Measurements from ENCODE around the gene CDH23.

The CDH23 gene

DNA sequence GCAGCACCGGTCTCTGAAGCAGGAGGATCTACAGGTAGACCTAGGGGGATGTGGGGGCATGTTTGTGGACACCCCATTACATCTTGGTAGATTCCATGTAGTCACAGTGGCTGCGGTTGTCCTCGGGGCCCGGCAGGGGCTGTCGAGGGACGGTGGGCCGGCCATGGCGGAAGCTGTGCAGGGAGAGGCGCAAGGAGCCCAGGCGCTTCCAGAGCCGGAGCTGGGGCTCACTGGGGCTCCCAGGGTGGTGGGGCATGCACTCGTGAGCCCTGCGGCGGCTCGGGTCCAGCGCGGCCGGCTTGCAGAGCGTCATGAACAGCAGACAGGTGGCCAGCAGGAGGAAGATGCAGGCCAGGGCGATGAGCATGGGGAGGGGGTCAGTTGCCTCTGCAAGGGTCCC is 319.1 kb downstream of the CDH23 start:
- no peak overlapping the region for H3K4me3 ChIP-seq (ENCODE audit: insufficient read depth, low read depth, low read length)
- WGBS, 2 experiments: 94 to 95% methylated on average over 20 of the region's 20 CpGs
- peaks cover 24% of the 10 kb centered on the region for H3K4me1 ChIP-seq (ENCODE audit: control insufficient read depth, insufficient read depth, low read length)
- H3K27ac ChIP-seq (ENCODE audit: insufficient read depth, low read depth, low read length, poor library complexity, severe bottlenecking): no peak overlapping the region
- no peaks in the 10 kb centered on the region for H3K36me3 ChIP-seq (ENCODE audit: control insufficient read depth, insufficient read depth, low read length)
- no peaks in the 10 kb centered on the region for H3K9me3 ChIP-seq (ENCODE audit: control insufficient read depth, low read length)
- H3K27me3 ChIP-seq (ENCODE audit: control insufficient read depth, insufficient read depth, low read length, poor library complexity, severe bottlenecking): no peaks in the 10 kb centered on the region

DNA sequence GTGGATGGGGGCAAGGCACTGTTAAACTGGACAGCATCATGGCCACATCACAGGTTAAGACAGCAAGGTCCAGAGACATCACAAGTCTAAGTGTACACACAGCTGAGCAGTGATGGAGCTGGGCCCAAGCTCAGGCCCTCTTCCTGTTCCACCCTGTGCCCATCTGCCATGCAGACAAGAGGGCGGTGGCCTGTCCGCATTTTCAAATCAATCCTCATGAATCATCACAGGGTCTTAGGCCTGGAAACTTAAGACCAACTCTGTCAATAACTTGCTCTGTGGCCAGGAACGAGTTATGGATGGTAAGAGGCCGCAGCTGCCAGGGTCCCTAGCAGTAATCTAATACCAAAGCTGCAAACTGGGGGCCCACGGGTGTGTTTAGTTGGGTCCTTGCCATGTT is 319.7 kb downstream of the CDH23 start:
- Histone ChIP-seq H3K4me1 (ENCODE audit: control insufficient read depth, insufficient read depth, low read length) (peaks cover 24% of the 10 kb centered on the region), H3K27ac (ENCODE audit: insufficient read depth, low read depth, low read length, poor library complexity, severe bottlenecking) (no peak overlapping the region), H3K9me3 (ENCODE audit: control insufficient read depth, low read length) (no peaks in the 10 kb centered on the region), H3K36me3 (ENCODE audit: control insufficient read depth, insufficient read depth, low read length) (no peaks in the 10 kb centered on the region), H3K27me3 (ENCODE audit: control insufficient read depth, insufficient read depth, low read length, poor library complexity, severe bottlenecking) (no peaks in the 10 kb centered on the region), H3K4me3 (ENCODE audit: insufficient read depth, low read depth, low read length) (no peak overlapping the region)
- WGBS, 2 experiments: 93 to 95% methylated on average over 5 of the region's 5 CpGs

DNA sequence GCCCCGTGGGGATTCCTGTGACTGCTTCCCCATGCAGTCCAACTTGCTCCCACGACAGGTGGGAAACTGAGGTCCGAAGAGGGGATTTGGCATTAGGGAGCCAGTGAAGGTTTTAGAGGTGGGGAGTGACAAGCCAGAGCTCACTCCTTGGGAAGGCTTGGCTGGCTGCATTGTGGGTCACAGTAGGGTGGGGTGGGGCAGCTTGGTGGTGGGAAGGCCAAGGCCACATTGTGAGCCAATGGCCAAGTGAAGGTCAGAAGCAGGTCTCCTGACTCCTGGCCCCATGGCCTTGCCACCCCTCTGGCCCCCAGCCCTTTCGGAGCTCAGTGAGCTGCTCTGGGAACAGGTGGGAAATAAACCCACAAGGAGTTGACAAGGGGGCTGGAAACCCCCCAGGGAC is 320.3 kb downstream of the CDH23 start:
- Histone ChIP-seq H3K4me3 (ENCODE audit: insufficient read depth, low read depth, low read length) (no peak overlapping the region), H3K4me1 (ENCODE audit: control insufficient read depth, insufficient read depth, low read length) (peaks cover 24% of the 10 kb centered on the region), H3K36me3 (ENCODE audit: control insufficient read depth, insufficient read depth, low read length) (no peaks in the 10 kb centered on the region), H3K27me3 (ENCODE audit: control insufficient read depth, insufficient read depth, low read length, poor library complexity, severe bottlenecking) (no peaks in the 10 kb centered on the region), H3K9me3 (ENCODE audit: control insufficient read depth, low read length) (no peaks in the 10 kb centered on the region), H3K27ac (ENCODE audit: insufficient read depth, low read depth, low read length, poor library complexity, severe bottlenecking) (no peak overlapping the region)
- 86 to 88% methylated on average over 4 of the region's 4 CpGs for WGBS, 2 experiments

DNA sequence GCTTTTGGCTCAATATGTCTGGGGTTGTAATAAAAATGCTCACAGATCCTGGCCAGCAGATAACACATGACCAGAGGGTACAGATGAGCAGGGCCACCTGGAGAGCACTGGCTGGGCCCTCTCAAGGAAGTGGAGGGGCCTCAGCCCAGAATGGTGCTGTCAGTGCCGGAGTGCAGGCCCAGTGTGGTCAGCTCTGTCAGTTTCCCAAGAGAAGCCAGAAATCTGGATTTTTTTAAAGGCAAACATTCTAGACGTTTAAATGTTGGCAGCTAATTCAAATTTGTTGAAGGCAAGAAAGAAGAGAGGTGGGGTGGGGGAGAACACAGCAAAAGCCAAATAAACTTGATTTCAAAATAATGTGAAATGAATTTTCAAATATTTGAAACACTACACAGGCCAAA is 320.8 kb downstream of the CDH23 start:
- Histone ChIP-seq H3K4me1 (ENCODE audit: control insufficient read depth, insufficient read depth, low read length) (peaks cover 24% of the 10 kb centered on the region), H3K36me3 (ENCODE audit: control insufficient read depth, insufficient read depth, low read length) (no peaks in the 10 kb centered on the region), H3K27ac (ENCODE audit: insufficient read depth, low read depth, low read length, poor library complexity, severe bottlenecking) (no peak overlapping the region), H3K4me3 (ENCODE audit: insufficient read depth, low read depth, low read length) (no peak overlapping the region), H3K9me3 (ENCODE audit: control insufficient read depth, low read length) (no peaks in the 10 kb centered on the region), H3K27me3 (ENCODE audit: control insufficient read depth, insufficient read depth, low read length, poor library complexity, severe bottlenecking) (no peaks in the 10 kb centered on the region)
- 92 to 94% methylated on average over 2 of the region's 2 CpGs for WGBS, 2 experiments

DNA sequence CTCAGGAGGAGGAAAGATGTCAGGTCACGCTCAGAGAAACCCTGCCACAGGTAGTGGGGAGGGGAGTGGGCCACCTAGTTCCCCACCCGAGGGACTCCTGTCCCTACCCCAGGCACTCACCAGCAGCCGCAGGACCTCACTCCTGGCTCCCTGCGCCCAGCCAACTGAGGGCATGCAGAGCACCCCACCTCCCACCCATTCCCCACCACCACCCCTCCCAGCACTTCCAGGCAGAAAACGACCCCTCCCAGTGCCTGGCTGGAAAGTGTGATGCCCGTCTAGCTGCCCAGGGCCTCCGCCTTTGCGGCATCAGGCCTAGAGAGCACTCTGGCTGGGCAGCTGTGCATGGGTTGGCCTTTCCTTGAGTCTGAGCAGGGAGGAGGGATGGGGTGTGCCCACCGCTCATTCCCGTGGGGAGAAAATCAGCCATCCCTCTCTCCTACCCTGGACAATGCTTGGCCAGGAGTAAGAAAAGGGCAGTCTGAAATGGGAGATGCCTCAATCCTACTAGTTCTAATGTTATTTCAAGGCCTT is 321.5 kb downstream of the CDH23 start:
- H3K27ac ChIP-seq (ENCODE audit: insufficient read depth, low read depth, low read length, poor library complexity, severe bottlenecking): no peak overlapping the region
- H3K27me3 ChIP-seq (ENCODE audit: control insufficient read depth, insufficient read depth, low read length, poor library complexity, severe bottlenecking): no peaks in the 10 kb centered on the region
- H3K4me1 ChIP-seq (ENCODE audit: control insufficient read depth, insufficient read depth, low read length): peaks cover 20% of the 10 kb centered on the region
- WGBS, 2 experiments: 84 to 86% methylated on average over 10 of the region's 10 CpGs
- no peaks in the 10 kb centered on the region for H3K36me3 ChIP-seq (ENCODE audit: control insufficient read depth, insufficient read depth, low read length)
- no peak overlapping the region for H3K4me3 ChIP-seq (ENCODE audit: insufficient read depth, low read depth, low read length)
- no peaks in the 10 kb centered on the region for H3K9me3 ChIP-seq (ENCODE audit: control insufficient read depth, low read length)

DNA sequence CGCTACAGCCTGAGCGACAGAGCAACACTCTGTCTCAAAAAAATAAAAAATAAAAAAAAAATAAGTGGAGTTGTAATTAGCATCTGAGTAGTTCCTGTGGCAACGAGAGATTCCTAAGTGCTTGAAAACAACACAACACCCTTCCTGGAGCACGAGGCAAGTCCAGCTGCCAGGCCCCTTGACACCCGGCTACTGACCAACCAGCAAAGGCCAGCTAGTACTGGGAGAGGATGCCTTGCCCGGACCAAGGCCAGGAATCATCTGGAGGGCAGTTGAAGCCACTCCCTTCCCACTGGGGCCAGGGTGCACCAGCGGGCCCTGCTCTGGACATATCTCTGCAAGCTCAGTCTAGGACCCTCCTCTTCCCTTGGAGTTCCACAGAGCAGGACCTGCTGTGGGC is 322.3 kb downstream of the CDH23 start:
- Histone ChIP-seq H3K9me3 (ENCODE audit: control insufficient read depth, low read length) (no peaks in the 10 kb centered on the region), H3K4me3 (ENCODE audit: insufficient read depth, low read depth, low read length) (no peak overlapping the region), H3K4me1 (ENCODE audit: control insufficient read depth, insufficient read depth, low read length) (peaks cover 13% of the 10 kb centered on the region), H3K27ac (ENCODE audit: insufficient read depth, low read depth, low read length, poor library complexity, severe bottlenecking) (no peak overlapping the region), H3K27me3 (ENCODE audit: control insufficient read depth, insufficient read depth, low read length, poor library complexity, severe bottlenecking) (no peaks in the 10 kb centered on the region), H3K36me3 (ENCODE audit: control insufficient read depth, insufficient read depth, low read length) (no peaks in the 10 kb centered on the region)
- 87 to 89% methylated on average over 5 to 7 of the region's 7 CpGs for WGBS, 2 experiments

DNA sequence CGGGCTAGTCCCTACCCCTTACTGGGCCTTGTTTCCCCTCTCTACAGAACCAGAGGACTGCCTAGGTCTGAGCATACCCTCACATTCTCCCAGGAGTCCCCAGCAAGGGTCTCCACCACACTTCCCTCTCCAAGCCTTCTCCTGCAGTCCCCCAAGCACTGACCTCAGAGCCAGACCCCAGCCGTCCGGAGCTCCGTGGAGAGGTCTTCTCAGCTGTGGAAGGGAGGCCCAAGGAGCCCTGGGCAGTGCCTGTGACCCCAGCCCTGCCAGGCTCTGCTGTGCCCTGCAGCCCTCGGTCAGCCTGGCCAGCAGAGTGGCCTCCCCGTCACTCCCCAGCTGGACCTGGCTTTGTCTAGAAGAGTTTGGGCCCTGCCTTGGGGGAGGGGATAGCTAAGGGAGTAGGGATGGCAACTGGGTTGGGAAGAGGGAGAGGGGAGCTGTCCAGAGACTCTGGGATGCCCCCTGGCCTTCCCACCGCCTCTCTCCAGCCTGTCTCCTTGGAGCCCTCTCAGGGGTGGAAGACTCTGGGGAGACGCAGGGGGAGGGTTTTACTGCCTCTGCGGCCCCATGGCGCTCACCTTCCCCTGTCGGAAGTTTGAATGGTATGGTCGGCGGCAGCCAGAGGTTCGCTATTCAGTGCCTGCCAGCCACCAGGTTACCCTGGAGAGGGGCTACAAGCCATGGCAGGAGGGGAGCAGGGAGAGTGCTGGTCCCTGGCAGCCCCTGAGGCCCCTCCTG is 322.9 kb downstream of the CDH23 start, which contains the start of gene C10orf105:
Gene C10orf105, minus strand, starts transcription at position 315 of the 738 bp plus-strand sequence. CDS start 3,441 bp downstream, outside the sequence.
- H3K27me3 ChIP-seq (ENCODE audit: control insufficient read depth, insufficient read depth, low read length, poor library complexity, severe bottlenecking): no peaks in the 10 kb centered on the region
- H3K27ac ChIP-seq (ENCODE audit: insufficient read depth, low read depth, low read length, poor library complexity, severe bottlenecking): no peak within 1 kb of the TSS
- no peaks in the 10 kb centered on the region for H3K36me3 ChIP-seq (ENCODE audit: control insufficient read depth, insufficient read depth, low read length)
- peaks cover 13% of the 10 kb centered on the region for H3K4me1 ChIP-seq (ENCODE audit: control insufficient read depth, insufficient read depth, low read length)
- H3K9me3 ChIP-seq (ENCODE audit: control insufficient read depth, low read length): no peaks in the 10 kb centered on the region
- WGBS, 2 experiments: 36 to 39% methylated on average over 14 of the region's 14 CpGs
- H3K4me3 ChIP-seq (ENCODE audit: insufficient read depth, low read depth, low read length): no peak within 1 kb of the TSS

DNA sequence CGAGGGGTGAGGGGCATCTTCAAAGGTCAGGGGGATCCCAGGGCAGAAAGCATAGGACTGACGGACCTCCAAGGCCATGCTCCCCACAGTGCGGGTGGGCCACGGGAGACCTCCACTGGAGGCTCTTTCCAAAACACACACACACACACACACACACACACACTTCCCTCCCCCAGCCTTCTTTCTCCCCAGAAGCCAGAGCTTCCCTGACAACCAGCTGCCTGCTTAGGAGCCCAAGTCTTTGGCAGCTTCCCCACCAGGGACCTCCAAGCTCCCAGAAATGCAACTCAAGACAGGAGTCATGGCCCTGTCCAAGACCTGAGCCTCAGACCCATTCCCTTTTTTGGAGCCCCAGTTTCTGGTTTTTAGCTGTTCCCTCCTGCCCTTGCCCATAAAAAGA is 323.6 kb downstream of the CDH23 start:
- Histone ChIP-seq H3K27me3 (ENCODE audit: control insufficient read depth, insufficient read depth, low read length, poor library complexity, severe bottlenecking) (no peaks in the 10 kb centered on the region), H3K9me3 (ENCODE audit: control insufficient read depth, low read length) (no peaks in the 10 kb centered on the region), H3K27ac (ENCODE audit: insufficient read depth, low read depth, low read length, poor library complexity, severe bottlenecking) (no peak overlapping the region), H3K36me3 (ENCODE audit: control insufficient read depth, insufficient read depth, low read length) (no peaks in the 10 kb centered on the region), H3K4me1 (ENCODE audit: control insufficient read depth, insufficient read depth, low read length) (peaks cover 13% of the 10 kb centered on the region), H3K4me3 (ENCODE audit: insufficient read depth, low read depth, low read length) (no peak overlapping the region)
- 71 to 79% methylated on average over 4 of the region's 4 CpGs for WGBS, 2 experiments

DNA sequence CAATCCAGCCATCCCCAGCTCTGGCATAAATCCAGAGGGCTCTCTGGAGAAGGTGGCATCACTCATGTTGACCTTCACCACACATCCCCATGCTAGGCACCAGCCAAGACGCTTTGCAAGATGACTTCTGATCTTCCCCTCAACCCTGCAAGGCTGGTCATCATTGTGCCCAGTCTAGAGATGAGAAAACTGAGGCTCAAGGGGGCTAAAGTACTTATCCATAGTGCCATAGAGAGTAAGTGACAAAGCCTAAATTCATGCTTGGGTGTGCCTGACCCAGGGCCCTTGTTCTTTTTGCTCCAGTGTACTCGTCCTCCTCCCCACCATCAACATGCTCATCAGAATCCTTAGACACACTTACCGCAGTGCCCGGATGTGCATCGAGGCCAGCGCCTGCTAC is 324.6 kb downstream of the CDH23 start:
- no peaks in the 10 kb centered on the region for H3K9me3 ChIP-seq (ENCODE audit: control insufficient read depth, low read length)
- WGBS, 2 experiments: 90 to 94% methylated on average over 6 of the region's 6 CpGs
- H3K27me3 ChIP-seq (ENCODE audit: control insufficient read depth, insufficient read depth, low read length, poor library complexity, severe bottlenecking): no peaks in the 10 kb centered on the region

DNA sequence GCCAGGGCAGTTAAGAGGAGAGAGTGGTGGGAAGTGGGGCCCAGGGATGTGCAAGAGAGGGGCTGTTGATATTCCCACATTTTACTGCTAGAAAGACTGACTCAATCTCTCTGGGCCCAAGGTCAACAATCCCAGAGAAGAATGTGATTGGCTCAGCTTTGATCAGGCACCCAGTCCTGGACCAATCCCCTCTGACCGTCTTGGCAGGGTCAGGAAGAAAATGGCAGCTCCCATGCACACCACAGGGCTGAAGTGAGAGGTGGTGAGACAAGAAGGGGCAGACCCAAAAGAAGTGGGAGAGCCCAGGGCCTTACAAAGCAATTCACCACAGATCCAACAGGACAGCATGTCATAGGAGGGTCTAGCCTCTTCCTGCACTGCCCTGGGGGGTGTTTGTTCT is 326.1 kb downstream of the CDH23 start:
- H3K27me3 ChIP-seq (ENCODE audit: control insufficient read depth, insufficient read depth, low read length, poor library complexity, severe bottlenecking): no peaks in the 10 kb centered on the region
- H3K36me3 ChIP-seq (ENCODE audit: control insufficient read depth, insufficient read depth, low read length): no peaks in the 10 kb centered on the region
- 84 to 94% methylated on average over 1 of the region's 1 CpG for WGBS, 2 experiments
- H3K4me3 ChIP-seq (ENCODE audit: insufficient read depth, low read depth, low read length): no peak overlapping the region
- no peaks in the 10 kb centered on the region for H3K9me3 ChIP-seq (ENCODE audit: control insufficient read depth, low read length)
- no peak overlapping the region for H3K27ac ChIP-seq (ENCODE audit: insufficient read depth, low read depth, low read length, poor library complexity, severe bottlenecking)
- peaks cover 13% of the 10 kb centered on the region for H3K4me1 ChIP-seq (ENCODE audit: control insufficient read depth, insufficient read depth, low read length)

More for the DNA sequence above, 324.6 kb downstream of the CDH23 start:
- Histone ChIP-seq H3K4me3 (ENCODE audit: insufficient read depth, low read depth, low read length) (no peak overlapping the region), H3K27ac (ENCODE audit: insufficient read depth, low read depth, low read length, poor library complexity, severe bottlenecking) (no peak overlapping the region), H3K36me3 (ENCODE audit: control insufficient read depth, insufficient read depth, low read length) (no peaks in the 10 kb centered on the region), H3K4me1 (ENCODE audit: control insufficient read depth, insufficient read depth, low read length) (peaks cover 13% of the 10 kb centered on the region)

Data from ectodermal cell (in vitro differentiated cells).